ENCODE measurements around the gene UCN2. TPM values are rescaled to one million over a fixed set of nuclear protein-coding genes. Genes with fewer than 3 reads are reported as not detected.

The UCN2 gene
- total RNA-seq, 1 experiment from 2014 or later: not detected

DNA sequence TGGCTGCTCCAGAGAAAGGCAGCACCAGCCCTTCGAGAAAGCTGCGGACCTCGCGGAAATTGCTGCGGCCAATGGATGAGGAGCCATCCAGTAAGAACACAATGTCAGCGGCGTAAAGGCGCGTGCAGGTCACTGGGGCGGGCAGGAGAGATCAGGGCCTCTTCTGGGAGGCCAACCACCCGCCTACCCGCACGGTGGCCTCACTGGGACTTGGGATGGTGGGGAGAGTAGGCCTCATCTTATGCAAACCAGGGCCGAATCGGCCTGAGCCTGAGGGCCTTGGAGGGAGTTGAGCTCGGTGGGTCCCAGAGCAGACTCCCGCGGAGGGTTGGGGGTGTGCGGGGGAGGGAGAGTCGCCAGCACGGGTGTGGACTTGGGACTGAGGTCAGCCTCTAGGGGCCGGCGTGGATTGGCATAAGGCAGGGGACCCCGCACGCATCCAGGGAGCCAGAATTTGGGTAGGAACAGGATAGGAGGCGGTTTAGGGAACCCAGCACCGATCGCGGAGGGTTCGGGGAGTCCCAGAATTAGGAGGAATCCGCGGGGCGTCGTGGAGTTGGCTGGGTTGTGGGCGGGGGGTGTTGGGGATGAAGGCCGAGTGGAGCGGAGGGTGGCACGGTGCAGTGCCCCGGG is 31.0 kb upstream of the UCN2 start (continued):
- TF ChIP-seq, protein P1, sequence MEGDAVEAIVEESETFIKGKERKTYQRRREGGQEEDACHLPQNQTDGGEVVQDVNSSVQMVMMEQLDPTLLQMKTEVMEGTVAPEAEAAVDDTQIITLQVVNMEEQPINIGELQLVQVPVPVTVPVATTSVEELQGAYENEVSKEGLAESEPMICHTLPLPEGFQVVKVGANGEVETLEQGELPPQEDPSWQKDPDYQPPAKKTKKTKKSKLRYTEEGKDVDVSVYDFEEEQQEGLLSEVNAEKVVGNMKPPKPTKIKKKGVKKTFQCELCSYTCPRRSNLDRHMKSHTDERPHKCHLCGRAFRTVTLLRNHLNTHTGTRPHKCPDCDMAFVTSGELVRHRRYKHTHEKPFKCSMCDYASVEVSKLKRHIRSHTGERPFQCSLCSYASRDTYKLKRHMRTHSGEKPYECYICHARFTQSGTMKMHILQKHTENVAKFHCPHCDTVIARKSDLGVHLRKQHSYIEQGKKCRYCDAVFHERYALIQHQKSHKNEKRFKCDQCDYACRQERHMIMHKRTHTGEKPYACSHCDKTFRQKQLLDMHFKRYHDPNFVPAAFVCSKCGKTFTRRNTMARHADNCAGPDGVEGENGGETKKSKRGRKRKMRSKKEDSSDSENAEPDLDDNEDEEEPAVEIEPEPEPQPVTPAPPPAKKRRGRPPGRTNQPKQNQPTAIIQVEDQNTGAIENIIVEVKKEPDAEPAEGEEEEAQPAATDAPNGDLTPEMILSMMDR (IDR thresholded peaks at IDR 0.05): no peak
- no peak for TF ChIP-seq SMAD4 (CRISPR knock-in tag; IDR thresholded peaks at IDR 0.05)

DNA sequence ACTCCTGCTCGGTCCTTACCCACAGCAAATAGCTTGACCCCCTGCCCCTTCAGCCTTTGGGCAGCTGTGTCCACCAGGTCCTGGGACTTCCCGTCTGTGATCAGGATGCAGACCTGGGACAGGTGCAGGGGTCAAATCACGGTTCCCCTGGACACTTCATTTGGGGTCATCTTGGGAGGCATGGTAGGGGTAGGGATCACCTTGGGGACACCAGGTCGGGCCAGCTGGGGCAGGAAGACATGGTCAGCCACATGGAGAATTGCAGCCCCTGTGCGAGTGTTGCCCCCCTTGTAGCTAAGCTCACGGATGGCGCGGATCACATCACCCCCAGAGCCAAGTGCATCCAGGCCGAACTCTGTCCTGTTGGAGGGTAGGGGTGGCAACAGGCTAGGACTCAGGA is 29.8 kb upstream of the UCN2 start:
- no peak for ATAC-seq
- CTCF ChIA-PET: interaction anchor here (1.5 kb wide), 1 partner anchor 157 kb away, joined by 3 read pairs; no protein-coding TSS in a partner anchor
- TF ChIP-seq ZNF121 (CRISPR knock-in tag; IDR thresholded peaks at IDR 0.05): no peak
- TF ChIP-seq NFYB (CRISPR knock-in tag; conservative IDR thresholded peaks at IDR 0.05; ENCODE audit: low read depth): no peak
- TF ChIP-seq, protein P2, sequence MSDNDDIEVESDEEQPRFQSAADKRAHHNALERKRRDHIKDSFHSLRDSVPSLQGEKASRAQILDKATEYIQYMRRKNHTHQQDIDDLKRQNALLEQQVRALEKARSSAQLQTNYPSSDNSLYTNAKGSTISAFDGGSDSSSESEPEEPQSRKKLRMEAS (CRISPR knock-in tag; IDR thresholded peaks at IDR 0.05): no peak

DNA sequence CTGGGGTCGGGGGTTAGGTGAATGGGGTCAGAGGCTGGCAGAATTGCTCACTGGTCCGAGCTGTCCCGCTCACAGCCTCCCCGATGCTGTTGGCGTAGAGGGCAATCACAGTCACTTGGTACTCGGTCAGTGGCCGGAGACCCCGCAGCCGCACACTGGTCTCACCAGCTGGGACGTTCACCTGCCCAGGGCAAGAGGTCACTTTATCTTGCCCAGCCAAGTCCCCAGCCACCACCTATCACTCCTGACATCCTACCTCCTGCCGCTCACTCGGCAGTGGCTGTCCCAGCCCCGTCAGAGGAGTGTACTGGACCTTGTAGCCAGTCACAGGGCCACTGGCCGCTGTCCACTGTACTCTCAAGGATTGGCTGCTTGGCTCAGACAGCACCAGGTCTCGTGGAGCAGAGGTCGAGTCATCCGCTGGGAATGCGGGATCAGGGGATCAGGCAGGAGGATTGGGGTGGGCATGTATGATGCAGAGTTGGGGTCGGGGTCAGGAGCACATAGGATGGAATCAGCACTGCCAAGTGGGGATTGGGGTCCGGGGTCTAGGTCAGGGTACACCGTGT is 29.0 kb upstream of the UCN2 start:
- Mint-ChIP-seq H3K9me3 (no peaks in the 10 kb centered on the region), H3K27ac (no peak overlapping the region), H3K4me3 (no peak overlapping the region), H3K36me3 (peaks cover 4% of the 10 kb centered on the region; the same call in 1 of the 2 replicates), H3K27me3 (ENCODE audit: low read depth) (no peaks in the 10 kb centered on the region; the same call in 1 of the 2 replicates), H3K4me1 (peaks cover 23% of the 10 kb centered on the region)
- CTCF ChIA-PET: interaction anchor here (1.5 kb wide), 1 partner anchor 157 kb away, joined by 3 read pairs; no protein-coding TSS in a partner anchor
- DNase-seq (ENCODE audit: low spot score) (no peak), ATAC-seq (no peak)
- POLR2A ChIA-PET: no interaction called here
- TF ChIP-seq, protein P1 (IDR thresholded peaks at IDR 0.05): no peak
- TF ChIP-seq, protein P3, sequence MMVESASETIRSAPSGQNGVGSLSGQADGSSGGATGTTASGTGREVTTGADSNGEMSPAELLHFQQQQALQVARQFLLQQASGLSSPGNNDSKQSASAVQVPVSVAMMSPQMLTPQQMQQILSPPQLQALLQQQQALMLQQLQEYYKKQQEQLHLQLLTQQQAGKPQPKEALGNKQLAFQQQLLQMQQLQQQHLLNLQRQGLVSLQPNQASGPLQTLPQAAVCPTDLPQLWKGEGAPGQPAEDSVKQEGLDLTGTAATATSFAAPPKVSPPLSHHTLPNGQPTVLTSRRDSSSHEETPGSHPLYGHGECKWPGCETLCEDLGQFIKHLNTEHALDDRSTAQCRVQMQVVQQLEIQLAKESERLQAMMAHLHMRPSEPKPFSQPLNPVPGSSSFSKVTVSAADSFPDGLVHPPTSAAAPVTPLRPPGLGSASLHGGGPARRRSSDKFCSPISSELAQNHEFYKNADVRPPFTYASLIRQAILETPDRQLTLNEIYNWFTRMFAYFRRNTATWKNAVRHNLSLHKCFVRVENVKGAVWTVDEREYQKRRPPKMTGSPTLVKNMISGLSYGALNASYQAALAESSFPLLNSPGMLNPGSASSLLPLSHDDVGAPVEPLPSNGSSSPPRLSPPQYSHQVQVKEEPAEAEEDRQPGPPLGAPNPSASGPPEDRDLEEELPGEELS (CRISPR knock-in tag; IDR thresholded peaks at IDR 0.05): no peak
- TF ChIP-seq TEAD1 (CRISPR knock-in tag; IDR thresholded peaks at IDR 0.05): no peak
- TF ChIP-seq, protein P2 (CRISPR knock-in tag; IDR thresholded peaks at IDR 0.05): no peak
- no peak for TF ChIP-seq NR1H2 (CRISPR knock-in tag; IDR thresholded peaks at IDR 0.05)
- TF ChIP-seq GRHL2 (CRISPR knock-in tag; IDR thresholded peaks at IDR 0.05; ENCODE audit: insufficient replicate concordance, severe bottlenecking): no peak
- TF ChIP-seq, protein P4, sequence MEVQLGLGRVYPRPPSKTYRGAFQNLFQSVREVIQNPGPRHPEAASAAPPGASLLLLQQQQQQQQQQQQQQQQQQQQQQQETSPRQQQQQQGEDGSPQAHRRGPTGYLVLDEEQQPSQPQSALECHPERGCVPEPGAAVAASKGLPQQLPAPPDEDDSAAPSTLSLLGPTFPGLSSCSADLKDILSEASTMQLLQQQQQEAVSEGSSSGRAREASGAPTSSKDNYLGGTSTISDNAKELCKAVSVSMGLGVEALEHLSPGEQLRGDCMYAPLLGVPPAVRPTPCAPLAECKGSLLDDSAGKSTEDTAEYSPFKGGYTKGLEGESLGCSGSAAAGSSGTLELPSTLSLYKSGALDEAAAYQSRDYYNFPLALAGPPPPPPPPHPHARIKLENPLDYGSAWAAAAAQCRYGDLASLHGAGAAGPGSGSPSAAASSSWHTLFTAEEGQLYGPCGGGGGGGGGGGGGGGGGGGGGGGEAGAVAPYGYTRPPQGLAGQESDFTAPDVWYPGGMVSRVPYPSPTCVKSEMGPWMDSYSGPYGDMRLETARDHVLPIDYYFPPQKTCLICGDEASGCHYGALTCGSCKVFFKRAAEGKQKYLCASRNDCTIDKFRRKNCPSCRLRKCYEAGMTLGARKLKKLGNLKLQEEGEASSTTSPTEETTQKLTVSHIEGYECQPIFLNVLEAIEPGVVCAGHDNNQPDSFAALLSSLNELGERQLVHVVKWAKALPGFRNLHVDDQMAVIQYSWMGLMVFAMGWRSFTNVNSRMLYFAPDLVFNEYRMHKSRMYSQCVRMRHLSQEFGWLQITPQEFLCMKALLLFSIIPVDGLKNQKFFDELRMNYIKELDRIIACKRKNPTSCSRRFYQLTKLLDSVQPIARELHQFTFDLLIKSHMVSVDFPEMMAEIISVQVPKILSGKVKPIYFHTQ (CRISPR knock-in tag; IDR thresholded peaks at IDR 0.05): no peak
- no peak for TF ChIP-seq RORB (CRISPR knock-in tag; IDR thresholded peaks at IDR 0.05)
- TF ChIP-seq ZNF396 (CRISPR knock-in tag; IDR thresholded peaks at IDR 0.05; ENCODE audit: borderline replicate concordance): no peak
- TF ChIP-seq, protein P5, sequence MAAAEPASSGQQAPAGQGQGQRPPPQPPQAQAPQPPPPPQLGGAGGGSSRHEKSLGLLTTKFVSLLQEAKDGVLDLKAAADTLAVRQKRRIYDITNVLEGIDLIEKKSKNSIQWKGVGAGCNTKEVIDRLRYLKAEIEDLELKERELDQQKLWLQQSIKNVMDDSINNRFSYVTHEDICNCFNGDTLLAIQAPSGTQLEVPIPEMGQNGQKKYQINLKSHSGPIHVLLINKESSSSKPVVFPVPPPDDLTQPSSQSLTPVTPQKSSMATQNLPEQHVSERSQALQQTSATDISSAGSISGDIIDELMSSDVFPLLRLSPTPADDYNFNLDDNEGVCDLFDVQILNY (CRISPR knock-in tag; IDR thresholded peaks at IDR 0.05): no peak
- no peak for TF ChIP-seq SP1 (CRISPR knock-in tag; conservative IDR thresholded peaks at IDR 0.05)
- no peak for TF ChIP-seq IRF2 (CRISPR knock-in tag; IDR thresholded peaks at IDR 0.05; ENCODE audit: borderline replicate concordance, low read depth)
- no peak for TF ChIP-seq CREB1 (CRISPR knock-in tag; IDR thresholded peaks at IDR 0.05)
- TF ChIP-seq HMGA2 (CRISPR knock-in tag; IDR thresholded peaks at IDR 0.05): no peak
- TF ChIP-seq, protein P6, sequence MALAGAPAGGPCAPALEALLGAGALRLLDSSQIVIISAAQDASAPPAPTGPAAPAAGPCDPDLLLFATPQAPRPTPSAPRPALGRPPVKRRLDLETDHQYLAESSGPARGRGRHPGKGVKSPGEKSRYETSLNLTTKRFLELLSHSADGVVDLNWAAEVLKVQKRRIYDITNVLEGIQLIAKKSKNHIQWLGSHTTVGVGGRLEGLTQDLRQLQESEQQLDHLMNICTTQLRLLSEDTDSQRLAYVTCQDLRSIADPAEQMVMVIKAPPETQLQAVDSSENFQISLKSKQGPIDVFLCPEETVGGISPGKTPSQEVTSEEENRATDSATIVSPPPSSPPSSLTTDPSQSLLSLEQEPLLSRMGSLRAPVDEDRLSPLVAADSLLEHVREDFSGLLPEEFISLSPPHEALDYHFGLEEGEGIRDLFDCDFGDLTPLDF (CRISPR knock-in tag; IDR thresholded peaks at IDR 0.05): no peak
- TF ChIP-seq NFATC4 (CRISPR knock-in tag; IDR thresholded peaks at IDR 0.05): no peak
- no peak for TF ChIP-seq NR3C1 (CRISPR knock-in tag; conservative IDR thresholded peaks at IDR 0.05; ENCODE audit: low read depth)

More for the DNA sequence above, 29.8 kb upstream of the UCN2 start:
- DNase-seq (ENCODE audit: low spot score): no peak
- Mint-ChIP-seq H3K9me3 (no peaks in the 10 kb centered on the region), H3K4me1 (peaks cover 19% of the 10 kb centered on the region), H3K4me3 (no peak overlapping the region), H3K36me3 (peaks cover 9% of the 10 kb centered on the region), H3K27ac (no peak overlapping the region), H3K27me3 (ENCODE audit: low read depth) (no peaks in the 10 kb centered on the region; the same call in 1 of the 2 replicates)
- POLR2A ChIA-PET: no interaction called here
